AG09309 (cell line): ENCODE data around the gene ASH1L.
A peak's percentile ranks its signal among the peaks of the same experiment; 100 is the strongest.
"Not testable (repeated sequence)": the region's sequence is repeated elsewhere in the genome, so short reads cannot be mapped to it uniquely, and the experiment has no call there.

Experiments
- DNase-seq: peaks from one replicate; pipeline ENCODE4 v3.0.0-alpha.2; 2010; ENCODE audit warnings: low read depth
- H3K4me3 ChIP-seq: 2 replicates; pipeline ENCODE4 v1.5.1; 2011; ENCODE audit warnings: mild to moderate bottlenecking, low read depth, low read length, moderate library complexity; ENCODE audit not compliant: control insufficient read depth
- CTCF ChIP-seq: IDR thresholded peaks from 2 replicates; pipeline ENCODE4 v1.5.1; 2011; ENCODE audit warnings: mild to moderate bottlenecking, low read depth, low read length, inconsistent platforms; ENCODE audit not compliant: insufficient read depth, control insufficient read depth; ENCODE audit errors: missing control alignments

The ASH1L gene

GRCh38 chr1:155329980-155330598 lies 232.5 kb downstream of the ASH1L start:
- no peak overlapping the region for H3K4me3 ChIP-seq
- no peak for TF ChIP-seq CTCF
- no peak for DNase-seq

GRCh38 chr1:155328856-155329255 lies 233.7 kb downstream of the ASH1L start:
- DNase-seq, H3K4me3 ChIP-seq: not testable (repeated sequence)

GRCh38 chr1:155327981-155328380 lies 234.6 kb downstream of the ASH1L start:
- H3K4me3 ChIP-seq = no peak overlapping the region
- TF ChIP-seq CTCF = no peak
- DNase-seq = no peak

- no peak overlapping the region for H3K4me3 ChIP-seq
- TF ChIP-seq CTCF = no peak
- DNase-seq = no peak
Measured at GRCh38 chr1:155326631-155327037, 236.0 kb downstream of the ASH1L start.

GRCh38 chr1:155326020-155326526 lies 236.5 kb downstream of the ASH1L start:
- H3K4me3 ChIP-seq = no peak overlapping the region
- TF ChIP-seq CTCF = no peak
- no peak for DNase-seq

- DNase-seq = no peak
- H3K4me3 ChIP-seq = peak overlapping the region; percentile 98
- no peak for TF ChIP-seq CTCF
Measured at GRCh38 chr1:155325603-155325893, 237.1 kb downstream of the ASH1L start.

GRCh38 chr1:155324717-155325602 lies 237.6 kb downstream of the ASH1L start:
- peak; percentile 60 for TF ChIP-seq CTCF
- H3K4me3 ChIP-seq = peak overlapping the region; percentile 98
- DNase-seq = no peak
